Colonic mucosa (tissue), 4 donors: Measurements from ENCODE around the gene STAT5B. TPM values are rescaled to one million over a fixed set of nuclear protein-coding genes. Genes with fewer than 3 reads are reported as not detected.

Source experiments
- DNase-seq: peaks from one replicate; pipeline ENCODE4 v3.0.0-alpha.2; 2020
- H3K27ac ChIP-seq: fragments of 200-600 bp; one replicate; pipeline ENCODE4 v1.8.0; 2021
- H3K27me3 ChIP-seq: fragments of 200-600 bp; one replicate; pipeline ENCODE4 v1.8.0; 2021
- H3K36me3 ChIP-seq: fragments of 200-600 bp; one replicate; pipeline ENCODE4 v1.8.0; 2021
- H3K4me1 ChIP-seq: fragments of 200-600 bp; one replicate; pipeline ENCODE4 v1.8.0; 2021; ENCODE audit warnings: mild to moderate bottlenecking
- H3K4me3 ChIP-seq: fragments of 200-600 bp; one replicate; pipeline ENCODE4 v1.8.0; 2021
- H3K9ac ChIP-seq, 2 donors: one replicate each; pipeline ENCODE4 v1.7.0; 2013; ENCODE audit warnings: control low read depth in 2 of 2, low read depth in 2 of 2, low read length in 2 of 2
- H3K9me3 ChIP-seq: fragments of 200-600 bp; one replicate; pipeline ENCODE4 v1.8.0; 2021
- CTCF ChIP-seq: fragments of 200-600 bp; IDR thresholded peaks from one replicate; pipeline ENCODE4 v1.8.0; 2022; ENCODE audit warnings: antibody characterized with exemption, mild to moderate bottlenecking
- intact Hi-C: fragments of 100-400 bp; cut with DNase I; formaldehyde crosslinking; loops from one replicate; pipeline ENCODE4 v1.14.1; 2022
- total RNA-seq, 2 donors: library from RNA; stranded (reverse); fragmentation: NEBNext Ultra II Directional in 1 of 2; extraction: Animal tissue kit (Norgen Biotek cat#: 25700) in 1 of 2; gene quantifications; one replicate each; pipeline ENCODE4 v1.2.1, GENCODE V29; 2021
- donor health status: healthy.
- donor health status: DM: no; HTN: no; CAD: no.
- donor health status: DM: no; HTN: no; CAD: no.

Gene STAT5B
- total RNA-seq, 2 donors from 2014 or later: 29.3 to 38.4 TPM

- no peak for DNase-seq
- no peak overlapping the region for H3K9ac ChIP-seq
- H3K4me1 ChIP-seq: no peaks in the 10 kb centered on the region
- H3K9me3 ChIP-seq: no peaks in the 10 kb centered on the region
- no peaks in the 10 kb centered on the region for H3K27me3 ChIP-seq
- no peak for TF ChIP-seq CTCF
- intact Hi-C loops: no loop called here
- H3K4me3 ChIP-seq: no peak overlapping the region
- no peak overlapping the region for H3K27ac ChIP-seq
- H3K36me3 ChIP-seq: peaks cover 6% of the 10 kb centered on the region
Measured at GRCh38 chr17:42294469-42295398, 18.5 kb upstream of the STAT5B start.

- Histone ChIP-seq H3K27me3 (no peaks in the 10 kb centered on the region), H3K9me3 (no peaks in the 10 kb centered on the region), H3K9ac (no peak overlapping the region), H3K4me1 (peaks cover 7% of the 10 kb centered on the region), H3K36me3 (peaks cover 6% of the 10 kb centered on the region), H3K27ac (no peak overlapping the region), H3K4me3 (no peak overlapping the region)
- no peak for TF ChIP-seq CTCF
- no peak for DNase-seq
- intact Hi-C loops: no loop called here
Measured at GRCh38 chr17:42291129-42291528, 14.9 kb upstream of the STAT5B start.

- no peak overlapping the region for H3K9ac ChIP-seq
- peaks cover 7% of the 10 kb centered on the region for H3K4me1 ChIP-seq
- H3K27ac ChIP-seq: no peak overlapping the region
- TF ChIP-seq CTCF: no peak
- no peak for DNase-seq
- intact Hi-C loops: no loop called here
- no peaks in the 10 kb centered on the region for H3K9me3 ChIP-seq
- H3K4me3 ChIP-seq: no peak overlapping the region
- peaks cover 1% of the 10 kb centered on the region for H3K36me3 ChIP-seq
- no peaks in the 10 kb centered on the region for H3K27me3 ChIP-seq
Measured at GRCh38 chr17:42290577-42290976, 14.4 kb upstream of the STAT5B start.

- H3K9me3 ChIP-seq: no peaks in the 10 kb centered on the region
- peak overlapping the region; percentile 79 for H3K27ac ChIP-seq
- H3K4me3 ChIP-seq: peak overlapping the region; percentile 57
- H3K9ac ChIP-seq: peak overlapping the region; percentile 64 to 74
- H3K36me3 ChIP-seq: no peaks in the 10 kb centered on the region
- intact Hi-C loops: no loop called here
- no peaks in the 10 kb centered on the region for H3K27me3 ChIP-seq
- no peak for TF ChIP-seq CTCF
- DNase-seq: no peak
- peaks cover 7% of the 10 kb centered on the region for H3K4me1 ChIP-seq
Measured at GRCh38 chr17:42289611-42290181, 13.5 kb upstream of the STAT5B start.

GRCh38 chr17:42288803-42289610 lies 12.8 kb upstream of the STAT5B start:
- intact Hi-C loops: no loop called here
- Histone ChIP-seq H3K4me1 (peaks cover 7% of the 10 kb centered on the region), H3K9me3 (no peaks in the 10 kb centered on the region), H3K27me3 (no peaks in the 10 kb centered on the region), H3K36me3 (no peaks in the 10 kb centered on the region), H3K9ac (peak overlapping the region; percentile 64 to 74), H3K4me3 (peak overlapping the region; percentile 57), H3K27ac (peak overlapping the region; percentile 79)
- TF ChIP-seq CTCF: no peak
- DNase-seq: peak; percentile 66
